ENCODE data around the gene SRRT. TPM values are rescaled to one million over a fixed set of nuclear protein-coding genes. Genes with fewer than 3 reads are reported as not detected.

SRRT gene
- 65.8 and 103 TPM in 2 replicates for total RNA-seq (2014; rRNA removed; shearing (Covaris generic); ENCODE audit: low replicate concordance)

DNA sequence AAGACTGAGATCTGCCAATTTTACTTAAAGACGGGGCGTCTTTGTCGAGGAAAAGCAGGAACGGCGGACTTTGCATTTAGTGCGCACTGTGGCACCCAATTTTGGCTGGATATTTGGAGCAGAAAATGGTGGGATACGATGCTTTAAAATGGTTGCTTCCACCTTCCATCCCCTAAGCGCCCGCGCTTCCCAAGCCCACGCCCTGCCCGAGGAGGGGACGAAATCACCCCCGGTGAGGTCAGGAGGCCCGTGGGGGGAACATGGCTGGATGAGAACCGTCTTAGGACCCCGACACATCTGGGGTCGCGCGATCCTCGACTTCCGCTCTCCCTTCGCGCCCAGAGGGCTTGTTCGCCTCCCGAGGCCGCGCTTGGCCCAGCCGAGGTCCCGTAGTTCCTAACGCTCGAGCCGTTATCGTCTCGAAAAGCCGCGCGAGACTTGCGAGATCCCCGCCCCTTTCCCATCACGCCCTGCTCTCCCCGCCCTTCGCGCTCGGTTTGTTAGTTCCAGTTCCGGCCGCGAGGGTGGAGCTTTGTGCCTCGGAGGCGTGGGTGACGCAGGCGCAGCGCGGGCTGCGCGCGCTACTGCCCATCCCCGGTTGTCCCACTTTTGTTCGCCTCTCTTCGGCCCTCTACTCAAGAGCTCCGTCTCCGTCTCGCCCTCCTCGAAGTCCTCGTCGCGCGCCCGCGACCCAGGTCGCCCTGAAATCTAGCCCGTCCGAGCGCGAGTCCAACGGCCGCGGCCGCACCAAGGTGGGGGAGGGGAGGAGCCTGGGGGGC lies at the start of gene SRRT:
Gene SRRT (plus strand): TSS at position 527 of the 779 bp plus-strand sequence. CDS start 488 bp downstream, outside the sequence.
- Histone ChIP-seq H2AFZ (ENCODE audit: low read length) (no peak within 1 kb of the TSS; the same call in 1 of the 2 replicates), H3K79me2 (ENCODE audit: low read length) (peaks cover 55% of the 10 kb centered on the region)

DNA sequence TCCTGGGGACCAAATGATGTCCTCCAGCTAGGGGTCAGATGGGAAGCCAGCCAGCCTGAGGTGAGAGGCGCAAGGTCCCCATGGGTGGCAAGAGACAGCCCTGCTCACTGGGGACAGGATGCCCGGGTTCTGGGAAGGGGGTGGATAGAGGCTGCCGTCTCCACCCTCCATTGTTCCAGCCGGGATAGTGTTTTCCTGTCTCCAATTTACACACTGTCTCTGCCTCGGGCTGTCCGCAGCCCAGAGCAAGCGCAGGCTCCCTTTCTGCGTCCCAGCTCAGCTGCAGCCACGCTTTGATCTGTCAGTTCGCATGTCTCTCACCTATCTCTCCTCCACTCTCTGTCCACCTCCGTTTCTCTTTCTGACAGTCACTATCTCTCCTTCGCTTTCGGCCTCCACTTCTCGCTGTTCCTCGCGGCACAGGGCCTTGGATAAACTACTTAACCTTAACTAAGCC lies 49.7 kb upstream of the SRRT start:
- Histone ChIP-seq H4K20me1 (ENCODE audit: insufficient read depth, low read depth, low read length) (no peaks in the 10 kb centered on the region), H3K9ac (ENCODE audit: low read length) (no peak overlapping the region), H3K27ac (ENCODE audit: low read length) (no peak overlapping the region), H2AFZ (ENCODE audit: low read length) (no peak overlapping the region), H3K4me1 (ENCODE audit: low read length) (no peaks in the 10 kb centered on the region), H3K9me2 (replicated peaks; ENCODE audit: insufficient read depth, low read length) (no peaks in the 10 kb centered on the region), H3K4me3 (ENCODE audit: low read length) (no peak overlapping the region), H3K4me2 (ENCODE audit: low read depth, low read length, poor library complexity, severe bottlenecking) (no peak overlapping the region), H3K36me3 (ENCODE audit: insufficient read depth, low read length) (no peaks in the 10 kb centered on the region), H3K9me3 (ENCODE audit: low read length) (no peaks in the 10 kb centered on the region), H3K27me3 (ENCODE audit: low read length) (no peaks in the 10 kb centered on the region), H3K79me2 (ENCODE audit: low read length) (no peaks in the 10 kb centered on the region)
- no peak for DNase-seq

More for the DNA sequence above, at the start of gene SRRT:
- H3K36me3 ChIP-seq (ENCODE audit: insufficient read depth, low read length): peaks cover 37% of the 10 kb centered on the region
- no peaks in the 10 kb centered on the region for H3K27me3 ChIP-seq (ENCODE audit: low read length)
- H3K4me3 ChIP-seq (ENCODE audit: low read length): peak within 1 kb of the TSS; percentile 78
- H3K9ac ChIP-seq (ENCODE audit: low read length): peak within 1 kb of the TSS; percentile 91
- H3K4me1 ChIP-seq (ENCODE audit: low read length): peaks cover 28% of the 10 kb centered on the region
- no peaks in the 10 kb centered on the region for H3K9me3 ChIP-seq (ENCODE audit: low read length)
- peak within 1 kb of the TSS; percentile 72 for H3K27ac ChIP-seq (ENCODE audit: low read length)
- H4K20me1 ChIP-seq (ENCODE audit: insufficient read depth, low read depth, low read length): peaks cover 42% of the 10 kb centered on the region
- no peaks in the 10 kb centered on the region for H3K9me2 ChIP-seq (replicated peaks; ENCODE audit: insufficient read depth, low read length)
- peak within 1 kb of the TSS; percentile 76 for H3K4me2 ChIP-seq (ENCODE audit: low read depth, low read length, poor library complexity, severe bottlenecking)
- DNase-seq: peak; percentile 100

DNA sequence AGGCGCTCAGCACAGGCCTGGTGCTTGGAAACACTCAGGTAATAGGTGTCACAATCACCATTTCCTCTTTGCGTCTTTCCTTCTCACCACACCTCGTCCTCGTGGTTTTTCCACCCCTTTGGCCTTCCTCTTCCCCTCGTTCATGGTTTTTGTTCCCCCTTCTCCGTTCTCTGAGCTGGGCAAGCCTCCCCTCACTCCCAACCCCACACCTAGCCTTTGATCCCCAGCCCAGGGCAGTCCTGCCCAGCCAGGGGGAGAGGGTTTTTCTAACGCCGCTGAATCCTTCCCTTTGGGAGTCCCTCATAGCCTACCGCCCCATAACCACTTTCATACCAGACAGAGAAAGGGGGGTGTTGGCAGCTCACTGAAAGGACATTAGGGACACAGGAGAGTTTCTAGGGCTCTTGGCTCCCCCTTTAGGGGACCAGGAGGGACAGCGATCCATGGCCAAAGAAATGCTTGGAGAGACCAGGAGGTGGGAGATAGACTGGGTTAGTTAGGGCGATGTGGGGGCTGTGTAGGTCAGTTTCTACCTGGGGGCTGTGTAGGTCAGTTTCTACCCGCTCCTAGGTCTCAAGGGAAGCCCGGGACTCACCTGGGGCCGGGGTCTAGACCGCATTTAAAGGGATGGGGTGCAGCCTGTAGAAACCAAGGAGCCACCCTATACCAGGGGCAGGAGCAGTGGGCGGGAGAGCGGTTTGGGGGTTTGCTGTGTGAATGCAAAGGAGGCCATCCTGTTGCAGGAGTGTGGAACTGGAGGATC lies 49.0 kb upstream of the SRRT start:
- Histone ChIP-seq H2AFZ (ENCODE audit: low read length) (no peak overlapping the region), H3K27ac (ENCODE audit: low read length) (no peak overlapping the region), H3K9me3 (ENCODE audit: low read length) (no peaks in the 10 kb centered on the region), H3K36me3 (ENCODE audit: insufficient read depth, low read length) (no peaks in the 10 kb centered on the region), H3K4me3 (ENCODE audit: low read length) (no peak overlapping the region), H3K9me2 (replicated peaks; ENCODE audit: insufficient read depth, low read length) (no peaks in the 10 kb centered on the region), H3K27me3 (ENCODE audit: low read length) (no peaks in the 10 kb centered on the region), H3K9ac (ENCODE audit: low read length) (no peak overlapping the region), H4K20me1 (ENCODE audit: insufficient read depth, low read depth, low read length) (no peaks in the 10 kb centered on the region), H3K4me1 (ENCODE audit: low read length) (no peaks in the 10 kb centered on the region), H3K79me2 (ENCODE audit: low read length) (no peaks in the 10 kb centered on the region), H3K4me2 (ENCODE audit: low read depth, low read length, poor library complexity, severe bottlenecking) (no peak overlapping the region)
- peak; percentile 45 for DNase-seq

GRCh38 chr7:100826514-100827329 lies 48.2 kb upstream of the SRRT start:
- H3K27me3 ChIP-seq (ENCODE audit: low read length): no peaks in the 10 kb centered on the region
- no peak for DNase-seq
- H3K4me1 ChIP-seq (ENCODE audit: low read length): no peaks in the 10 kb centered on the region

GRCh38 chr7:100827330-100828226 lies 47.3 kb upstream of the SRRT start, which contains the start of gene EPHB4:
TSS of gene EPHB4 (minus strand) at chr7:100827523. CDS start at chr7:100827030, 493 bp downstream.
- Histone ChIP-seq H3K79me2 (ENCODE audit: low read length) (no peaks in the 10 kb centered on the region), H3K9me2 (replicated peaks; ENCODE audit: insufficient read depth, low read length) (no peaks in the 10 kb centered on the region), H4K20me1 (ENCODE audit: insufficient read depth, low read depth, low read length) (no peaks in the 10 kb centered on the region), H3K27me3 (ENCODE audit: low read length) (no peaks in the 10 kb centered on the region), H3K4me3 (ENCODE audit: low read length) (no peak within 1 kb of the TSS), H3K4me2 (ENCODE audit: low read depth, low read length, poor library complexity, severe bottlenecking) (no peak within 1 kb of the TSS), H3K4me1 (ENCODE audit: low read length) (no peaks in the 10 kb centered on the region), H3K9me3 (ENCODE audit: low read length) (no peaks in the 10 kb centered on the region), H2AFZ (ENCODE audit: low read length) (no peak within 1 kb of the TSS), H3K27ac (ENCODE audit: low read length) (no peak within 1 kb of the TSS), H3K36me3 (ENCODE audit: insufficient read depth, low read length) (no peaks in the 10 kb centered on the region), H3K9ac (ENCODE audit: low read length) (no peak within 1 kb of the TSS)
- DNase-seq: no peak

More at GRCh38 chr7:100826514-100827329, 48.2 kb upstream of the SRRT start:
- Histone ChIP-seq H3K27ac (ENCODE audit: low read length) (no peak overlapping the region), H3K9me2 (replicated peaks; ENCODE audit: insufficient read depth, low read length) (no peaks in the 10 kb centered on the region), H2AFZ (ENCODE audit: low read length) (no peak overlapping the region), H3K9me3 (ENCODE audit: low read length) (no peaks in the 10 kb centered on the region), H3K9ac (ENCODE audit: low read length) (no peak overlapping the region), H3K4me3 (ENCODE audit: low read length) (no peak overlapping the region), H4K20me1 (ENCODE audit: insufficient read depth, low read depth, low read length) (no peaks in the 10 kb centered on the region), H3K4me2 (ENCODE audit: low read depth, low read length, poor library complexity, severe bottlenecking) (no peak overlapping the region), H3K36me3 (ENCODE audit: insufficient read depth, low read length) (no peaks in the 10 kb centered on the region), H3K79me2 (ENCODE audit: low read length) (no peaks in the 10 kb centered on the region)

DNA sequence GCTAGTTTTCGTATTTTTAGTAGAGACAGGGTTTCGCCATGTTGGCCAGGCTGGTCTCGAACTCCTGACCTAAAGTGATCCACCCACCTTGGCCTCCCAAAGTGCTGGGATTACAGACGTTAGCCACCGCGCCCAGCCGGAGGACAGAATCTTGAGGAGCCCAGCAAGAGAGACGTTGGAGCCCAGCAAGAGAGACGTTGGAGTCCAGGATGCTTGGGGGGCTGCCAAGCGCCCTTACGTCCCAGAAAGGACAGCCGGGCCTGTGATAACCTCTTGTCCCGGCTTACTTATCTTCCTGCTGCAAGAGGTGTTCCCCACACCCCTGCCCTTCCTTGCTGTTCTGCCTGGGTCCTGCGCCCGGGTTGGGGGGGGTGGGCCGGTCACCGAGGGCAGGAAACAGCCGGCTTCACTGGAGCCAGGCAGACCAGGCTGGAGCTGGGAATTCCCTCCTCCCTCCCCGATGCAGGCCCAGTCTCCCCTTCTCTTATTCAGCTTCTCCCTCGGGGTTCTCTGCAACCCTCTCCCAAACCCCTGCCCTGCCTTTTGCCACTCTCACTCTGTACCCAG lies 45.7 kb upstream of the SRRT start:
- H3K79me2 ChIP-seq (ENCODE audit: low read length): no peaks in the 10 kb centered on the region
- H3K9ac ChIP-seq (ENCODE audit: low read length): no peak overlapping the region

GRCh38 chr7:100830396-100830795 lies 44.5 kb upstream of the SRRT start:
- Histone ChIP-seq H2AFZ (ENCODE audit: low read length) (no peak overlapping the region), H3K36me3 (ENCODE audit: insufficient read depth, low read length) (no peaks in the 10 kb centered on the region), H3K4me1 (ENCODE audit: low read length) (no peaks in the 10 kb centered on the region), H4K20me1 (ENCODE audit: insufficient read depth, low read depth, low read length) (no peaks in the 10 kb centered on the region), H3K27me3 (ENCODE audit: low read length) (no peaks in the 10 kb centered on the region), H3K4me2 (ENCODE audit: low read depth, low read length, poor library complexity, severe bottlenecking) (no peak overlapping the region), H3K9me2 (replicated peaks; ENCODE audit: insufficient read depth, low read length) (no peaks in the 10 kb centered on the region), H3K9me3 (ENCODE audit: low read length) (no peaks in the 10 kb centered on the region), H3K4me3 (ENCODE audit: low read length) (no peak overlapping the region), H3K9ac (ENCODE audit: low read length) (no peak overlapping the region), H3K27ac (ENCODE audit: low read length) (no peak overlapping the region), H3K79me2 (ENCODE audit: low read length) (no peaks in the 10 kb centered on the region)
- no peak for DNase-seq

More for the DNA sequence above, 45.7 kb upstream of the SRRT start:
- Histone ChIP-seq H3K36me3 (ENCODE audit: insufficient read depth, low read length) (no peaks in the 10 kb centered on the region), H3K27ac (ENCODE audit: low read length) (no peak overlapping the region), H3K9me2 (replicated peaks; ENCODE audit: insufficient read depth, low read length) (no peaks in the 10 kb centered on the region), H3K9me3 (ENCODE audit: low read length) (no peaks in the 10 kb centered on the region), H3K4me3 (ENCODE audit: low read length) (no peak overlapping the region), H3K4me1 (ENCODE audit: low read length) (no peaks in the 10 kb centered on the region), H3K4me2 (ENCODE audit: low read depth, low read length, poor library complexity, severe bottlenecking) (no peak overlapping the region), H3K27me3 (ENCODE audit: low read length) (no peaks in the 10 kb centered on the region), H4K20me1 (ENCODE audit: insufficient read depth, low read depth, low read length) (no peaks in the 10 kb centered on the region), H2AFZ (ENCODE audit: low read length) (no peak overlapping the region)
- no peak for DNase-seq

All from Karpas-422 (cell line).